Fibroblast of peridontal ligament (primary cell): Measurements from ENCODE around the gene ZCCHC14.
A peak's percentile ranks its signal among the peaks of the same experiment; 100 is the strongest.
"Not testable (repeated sequence)": the region's sequence is repeated elsewhere in the genome, so short reads cannot be mapped to it uniquely, and the experiment has no call there.

Source experiments
- DNase-seq: peaks from one replicate; pipeline ENCODE4 v3.0.0-alpha.2; 2010; ENCODE audit errors: extremely low read depth

ZCCHC14 gene

DNA sequence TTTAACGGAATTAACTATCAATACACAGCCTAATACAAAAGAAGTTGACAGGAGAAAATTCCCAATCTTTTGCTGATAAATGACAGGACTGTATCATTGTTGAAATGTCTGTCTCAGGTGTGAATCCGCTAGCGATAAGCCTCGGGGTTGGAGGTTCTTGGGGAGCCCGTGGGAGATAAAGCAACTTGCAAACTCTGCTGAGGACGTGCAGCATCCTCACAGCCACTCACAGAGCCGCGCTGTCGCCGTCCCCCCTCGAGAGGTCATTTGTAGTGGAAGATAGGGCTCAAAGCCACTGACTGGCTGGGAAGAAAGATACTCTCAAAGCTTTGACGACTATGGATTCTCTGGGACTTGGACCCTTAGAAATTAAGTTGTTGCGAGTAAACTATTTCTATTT is 83.7 kb downstream of the ZCCHC14 start:
- DNase-seq, result no peak

DNA sequence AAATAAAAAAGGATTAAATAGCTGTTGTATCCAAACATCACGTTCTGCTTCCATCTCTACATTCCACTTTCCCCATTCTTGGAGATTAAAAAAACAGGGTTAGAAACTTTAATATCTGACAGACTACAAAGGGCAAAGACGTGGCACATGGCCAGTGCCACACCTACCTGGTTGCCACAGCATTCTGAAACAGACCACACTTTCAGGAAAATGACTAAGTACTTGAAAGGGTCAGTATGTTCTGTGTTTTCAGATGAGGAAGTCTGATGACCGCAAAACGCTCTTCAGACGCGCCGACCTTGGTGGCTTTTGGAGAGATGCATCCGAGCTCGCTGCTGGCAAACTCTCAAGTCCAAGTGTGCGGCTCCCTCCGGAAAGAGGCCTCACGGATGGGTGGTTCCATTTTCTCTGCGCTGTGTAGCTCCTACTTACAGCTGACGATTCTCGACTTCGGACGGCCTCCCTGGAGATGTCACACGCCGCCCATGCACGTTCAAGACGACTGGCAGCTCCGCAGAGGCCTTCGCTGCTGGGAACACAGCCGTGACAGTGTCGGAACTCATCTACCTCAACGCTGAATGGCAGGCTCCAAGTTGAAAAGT is 85.2 kb downstream of the ZCCHC14 start:
- DNase-seq, result no peak

DNA sequence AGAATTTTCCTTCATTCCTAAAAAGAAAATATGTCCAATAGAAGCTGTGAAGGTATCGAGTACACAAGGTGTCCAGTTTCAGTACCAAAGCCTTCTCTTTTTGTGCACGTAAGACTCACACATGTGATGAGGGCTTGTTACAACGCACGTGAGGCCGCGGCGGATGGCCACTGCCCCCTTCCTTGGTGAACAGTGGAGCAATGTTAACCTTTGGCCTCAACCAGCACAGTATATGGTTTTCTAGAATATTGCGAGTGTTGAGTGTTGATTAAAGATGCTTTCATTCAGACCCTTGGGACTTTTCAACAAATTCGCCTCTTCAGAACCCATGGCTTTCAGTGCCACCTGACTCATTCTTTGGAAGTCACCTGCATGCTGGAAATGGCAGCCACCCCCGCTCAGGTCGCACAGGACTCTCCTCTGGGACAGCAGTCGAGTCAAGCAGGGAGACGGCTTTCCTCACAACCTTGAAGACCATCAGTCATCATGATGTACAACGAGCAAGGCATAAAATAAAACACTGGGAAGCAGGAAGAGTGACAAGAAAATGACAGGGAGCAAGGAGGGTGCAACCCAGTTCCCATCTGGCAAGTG is 86.2 kb downstream of the ZCCHC14 start:
- no peak for DNase-seq

DNA sequence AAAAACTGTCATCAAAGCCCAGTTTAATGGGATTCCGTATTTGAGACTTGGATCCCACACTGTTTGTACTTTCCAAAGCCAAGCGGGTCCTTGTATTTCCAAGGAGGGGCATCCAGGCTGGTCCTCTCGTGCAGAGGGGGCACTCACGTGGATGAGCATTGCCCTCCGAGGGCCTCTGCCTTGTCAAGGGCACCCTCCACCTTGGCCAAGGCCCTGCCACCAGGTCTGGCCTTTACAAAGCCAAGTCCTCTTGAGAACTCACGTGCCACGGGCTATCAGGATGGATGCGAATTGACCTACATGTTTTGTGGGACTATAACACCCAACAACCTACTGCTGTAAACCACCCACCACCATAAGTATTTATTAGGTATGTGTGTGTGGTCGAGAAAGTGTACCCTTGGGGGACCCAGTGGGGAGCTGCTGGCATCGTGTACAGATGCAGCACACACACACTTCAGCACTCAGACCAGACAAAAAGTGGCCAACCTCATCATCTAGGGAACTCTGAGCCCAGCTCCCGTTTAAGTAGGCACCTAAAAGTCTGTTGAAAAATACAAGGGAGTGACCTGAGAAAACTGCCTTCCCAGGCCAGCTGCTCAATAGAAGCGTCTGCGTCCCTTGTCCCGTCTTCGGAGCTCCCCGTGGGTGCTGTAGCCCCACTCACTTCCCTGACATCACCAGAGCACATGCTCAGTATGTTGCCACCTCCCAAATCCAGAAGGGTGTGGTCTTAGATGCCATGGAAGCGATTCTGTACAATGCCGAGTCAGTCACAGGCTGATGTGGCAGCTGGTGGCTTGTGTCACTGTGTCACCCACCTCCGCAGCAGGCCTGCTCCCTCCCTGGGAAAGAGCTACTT is 87.8 kb downstream of the ZCCHC14 start:
- DNase-seq, result no peak

DNA sequence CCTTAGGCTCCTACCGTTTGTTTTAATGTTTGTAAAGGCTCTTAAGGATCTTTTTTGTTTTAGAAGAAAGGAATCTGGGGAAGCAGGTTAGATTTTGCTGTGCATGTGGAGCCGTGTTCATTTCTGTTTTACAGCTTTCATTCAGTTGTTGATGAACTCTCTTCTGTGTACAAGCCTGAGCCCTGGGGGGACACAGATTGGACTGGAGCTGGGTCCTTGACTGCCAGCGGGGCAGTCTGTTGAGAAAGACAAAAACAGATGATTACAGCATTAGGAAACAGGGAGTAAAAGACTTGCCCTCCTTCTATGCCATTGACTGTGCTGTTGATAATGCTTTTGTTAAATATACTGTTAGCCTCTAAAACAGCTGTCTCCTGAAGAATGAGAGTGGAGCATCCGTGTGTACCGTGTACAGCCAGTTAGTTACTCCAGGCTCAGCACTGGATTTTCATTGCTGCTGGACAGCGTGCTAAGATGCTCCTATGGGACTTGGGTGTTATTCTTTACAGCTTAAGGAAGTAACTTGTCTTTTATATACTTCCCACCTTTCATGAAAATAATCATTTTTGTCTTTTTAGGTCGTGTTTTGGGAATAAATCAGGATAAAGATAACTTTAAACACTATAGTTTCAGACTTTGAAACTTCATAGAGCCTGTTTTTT is 97.5 kb downstream of the ZCCHC14 start:
- DNase-seq, result no peak

DNA sequence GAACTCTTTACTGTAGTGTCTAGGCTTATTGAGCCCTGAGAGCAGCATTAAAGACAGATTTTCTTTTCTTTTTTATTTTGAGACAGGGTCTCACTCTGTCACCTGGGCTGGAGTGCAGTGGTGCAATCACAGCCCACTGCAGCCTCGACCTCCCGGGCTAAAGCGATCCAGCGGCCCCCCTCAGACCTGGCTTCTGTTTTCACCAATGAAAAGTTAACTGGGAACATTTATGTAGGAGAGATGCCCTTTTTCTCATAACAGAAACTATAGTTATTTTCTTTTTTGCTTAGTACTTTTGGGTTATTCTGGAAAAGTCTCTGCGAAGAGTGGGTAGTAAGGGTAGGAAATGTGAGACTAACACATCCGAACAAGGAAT is 99.2 kb downstream of the ZCCHC14 start:
- no peak for DNase-seq

DNA sequence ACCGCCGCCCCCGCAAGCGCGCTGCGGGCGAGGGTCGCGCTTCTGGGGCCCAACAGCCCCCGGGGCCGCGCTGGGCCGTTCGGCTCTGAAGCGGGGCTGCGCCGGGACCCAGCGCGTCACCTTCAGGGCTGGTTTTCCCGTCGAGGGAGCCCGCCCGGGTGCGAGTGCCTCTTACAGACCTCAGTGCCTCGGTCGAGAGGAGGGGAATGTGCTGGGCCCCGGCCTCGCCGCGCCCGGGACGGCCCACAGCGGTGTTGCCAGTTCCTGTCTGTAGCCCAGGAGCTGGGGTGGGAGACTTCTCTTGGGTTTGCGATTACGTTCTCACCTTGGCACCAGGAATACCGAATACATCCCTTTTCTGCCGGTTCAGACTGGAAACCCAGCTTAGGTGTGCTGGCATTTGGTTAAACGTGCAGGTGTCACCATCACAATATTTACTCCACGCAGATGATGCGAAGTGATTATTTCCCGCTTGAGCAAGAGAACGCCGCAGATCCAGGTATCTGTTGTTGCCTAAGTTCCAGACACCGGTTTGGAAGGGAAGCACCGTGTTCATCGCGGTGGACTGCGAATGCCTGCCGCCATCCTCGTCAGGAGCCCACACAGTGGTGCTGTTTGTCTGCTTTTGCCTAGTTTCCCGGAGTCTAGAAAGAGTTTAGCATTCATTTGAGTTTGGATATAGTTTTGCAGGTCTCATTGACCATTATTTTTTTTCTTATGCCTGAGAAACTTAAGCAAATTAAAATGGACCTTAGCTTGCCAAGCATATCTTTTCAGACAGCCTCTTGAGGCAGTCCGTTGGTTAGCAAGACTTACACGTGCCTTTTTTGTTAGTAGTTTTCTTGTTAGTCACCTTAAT is 99.8 kb downstream of the ZCCHC14 start:
- DNase-seq, result peak; percentile 53

DNA sequence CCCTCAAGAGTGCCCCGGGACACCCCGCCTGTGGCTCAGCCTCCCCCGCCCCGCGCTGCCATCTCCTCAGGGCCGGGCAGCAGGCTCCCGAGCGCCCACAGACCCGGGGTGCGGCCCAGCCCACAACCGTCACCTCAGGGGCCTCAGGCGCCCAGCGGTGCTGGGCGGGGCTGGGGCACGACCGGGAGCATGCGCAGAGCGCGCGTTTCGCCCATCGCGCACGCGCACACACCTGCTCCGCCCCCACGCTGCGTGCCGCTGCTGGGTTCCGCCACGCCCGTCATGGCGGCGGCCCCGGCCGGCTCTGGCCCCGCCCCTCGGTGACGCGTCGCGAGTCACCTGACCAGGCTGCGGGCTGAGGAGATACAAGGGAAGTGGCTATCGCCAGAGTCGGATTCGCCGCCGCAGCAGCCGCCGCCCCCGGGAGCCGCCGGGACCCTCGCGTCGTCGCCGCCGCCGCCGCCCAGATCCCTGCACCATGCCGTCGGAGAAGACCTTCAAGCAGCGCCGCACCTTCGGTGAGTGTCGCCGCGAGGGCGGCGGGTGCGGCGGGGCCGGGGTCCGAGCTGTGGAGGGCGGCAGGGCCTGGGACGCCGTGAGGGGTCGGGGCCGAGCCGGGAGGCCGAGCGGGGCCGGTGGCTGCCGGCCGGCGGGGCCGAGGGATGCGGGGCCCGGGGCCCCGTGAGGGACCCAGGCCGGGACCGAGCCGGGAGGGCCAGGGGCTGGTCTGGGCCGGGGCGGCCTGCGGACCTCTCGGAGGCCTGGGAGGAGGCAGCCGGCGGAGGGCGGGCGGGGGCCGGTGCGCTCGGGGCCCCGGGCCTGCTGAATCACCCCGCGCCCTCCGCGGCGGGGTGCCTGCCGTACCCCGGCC is 100.6 kb downstream of the ZCCHC14 start, which contains the start of gene MAP1LC3B:
MAP1LC3B (plus strand) TSS at position 387 of the 871 bp plus-strand sequence; CDS start at position 479, 92 bp downstream.
- DNase-seq, result peak; percentile 93

DNA sequence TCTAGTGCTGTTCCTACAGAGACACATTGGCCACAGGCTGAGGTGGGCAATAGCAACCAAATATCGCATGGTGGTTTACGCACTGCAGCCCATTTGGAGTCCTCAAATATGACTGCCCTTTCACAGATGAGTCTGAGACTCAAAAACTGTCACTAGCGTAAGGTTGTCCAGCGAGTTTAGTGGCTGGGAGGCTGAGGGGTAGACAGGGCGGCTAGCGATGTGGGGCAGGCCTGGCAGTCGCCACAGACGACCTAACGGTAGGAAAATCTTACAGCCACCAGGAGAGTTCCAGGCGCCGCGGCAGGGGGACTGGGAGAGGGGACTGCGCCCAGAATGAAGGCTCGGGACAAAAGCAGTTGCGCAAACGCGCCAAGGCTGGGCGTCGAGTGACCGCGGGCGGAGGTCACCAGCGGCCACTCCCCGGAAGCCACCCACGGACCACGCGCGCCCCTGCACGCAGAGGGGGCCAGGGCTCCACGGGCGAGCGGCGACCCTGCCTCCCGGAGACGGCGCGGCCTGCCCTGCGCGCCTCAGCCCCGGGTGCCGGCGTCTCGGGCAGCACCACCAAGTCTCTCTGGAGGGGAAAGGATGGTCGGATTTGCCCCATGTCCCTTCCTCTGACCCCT is 101.4 kb downstream of the ZCCHC14 start:
- no peak for DNase-seq

DNA sequence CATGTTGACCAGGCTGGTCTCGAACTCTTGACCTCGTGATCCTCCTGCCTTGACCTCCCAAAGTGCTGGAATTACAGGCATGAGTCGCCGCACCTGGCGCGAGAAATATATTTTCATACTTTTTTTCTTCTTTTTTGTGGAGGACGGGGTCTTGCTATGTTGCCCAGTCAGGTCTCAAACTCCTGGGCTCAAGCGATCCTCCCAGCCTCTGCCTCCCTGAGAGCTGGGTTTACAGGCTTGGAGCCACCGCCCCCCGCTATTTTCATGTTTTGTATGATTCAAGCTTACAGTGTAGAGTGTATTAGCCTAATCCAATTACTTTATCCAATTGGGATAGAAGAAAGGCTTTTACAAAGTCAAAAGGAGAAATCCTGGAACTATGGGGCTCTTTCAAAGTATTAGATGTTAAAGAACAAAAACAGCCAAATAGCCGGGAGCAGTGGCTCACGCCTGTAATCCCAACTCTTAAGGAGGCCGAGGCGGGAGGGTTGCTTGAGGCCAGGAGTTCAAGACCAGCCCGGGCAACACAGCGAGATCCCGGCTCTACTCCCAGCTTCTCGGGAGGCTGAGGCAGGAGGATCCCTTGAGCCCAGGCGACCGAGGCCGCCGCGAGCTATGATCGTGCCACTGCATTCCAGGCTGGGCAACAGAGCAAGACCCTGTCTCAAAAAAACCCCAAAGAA is 102.0 kb downstream of the ZCCHC14 start:
- DNase-seq, result no peak

DNA sequence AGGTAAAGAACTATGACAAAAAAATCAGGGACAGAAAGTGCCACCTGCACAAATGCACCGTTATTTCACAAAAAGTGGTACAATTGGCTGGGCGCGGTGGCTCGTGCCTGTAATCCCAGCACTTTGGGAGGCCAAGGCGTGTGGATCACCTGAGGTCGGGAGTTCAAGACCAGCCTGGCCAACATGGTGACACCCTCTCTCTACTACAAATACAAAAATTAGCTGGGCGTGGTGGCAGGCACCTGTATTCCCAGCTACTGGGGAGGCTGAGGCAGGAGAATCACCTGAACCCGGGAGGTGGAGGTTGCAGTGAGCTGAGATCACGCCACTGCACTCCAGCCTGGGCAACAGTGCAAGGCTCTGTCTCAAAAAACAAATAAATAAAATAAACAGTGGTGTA is 102.9 kb downstream of the ZCCHC14 start:
- not testable (repeated sequence) for DNase-seq

DNA sequence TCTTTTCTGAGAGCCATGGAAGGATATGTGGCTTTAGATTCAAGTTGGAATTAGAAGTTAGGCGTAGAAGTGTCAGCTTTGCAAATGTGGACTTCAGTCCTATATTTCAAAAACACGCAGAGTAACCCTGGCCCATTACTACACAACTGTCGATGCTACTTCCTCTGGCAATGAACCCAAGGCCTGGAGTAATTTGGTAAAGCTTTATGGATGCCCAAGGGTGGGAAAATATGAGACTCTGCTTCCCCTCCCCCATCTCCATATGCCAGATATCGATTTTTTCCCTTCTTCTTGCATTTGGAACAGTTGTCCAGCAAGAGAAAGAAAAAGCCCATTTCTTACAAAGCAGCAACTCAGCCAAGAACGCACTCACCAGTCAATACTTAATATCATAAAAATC is 103.6 kb downstream of the ZCCHC14 start:
- no peak for DNase-seq

DNA sequence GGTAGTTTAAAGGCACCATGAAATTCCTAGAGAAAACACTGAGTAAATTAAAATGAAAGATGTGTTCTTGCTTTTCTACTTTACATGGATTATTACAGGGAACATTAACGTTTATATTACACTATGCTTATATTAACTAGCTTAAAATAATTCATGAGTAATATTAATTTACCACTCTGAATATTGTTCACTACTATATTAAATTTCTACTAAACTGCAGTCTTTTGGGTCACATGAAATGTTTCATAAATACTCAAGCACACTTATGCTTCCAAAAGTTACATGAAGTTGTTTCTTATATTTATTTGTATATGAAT is 104.0 kb downstream of the ZCCHC14 start:
- DNase-seq, result no peak

DNA sequence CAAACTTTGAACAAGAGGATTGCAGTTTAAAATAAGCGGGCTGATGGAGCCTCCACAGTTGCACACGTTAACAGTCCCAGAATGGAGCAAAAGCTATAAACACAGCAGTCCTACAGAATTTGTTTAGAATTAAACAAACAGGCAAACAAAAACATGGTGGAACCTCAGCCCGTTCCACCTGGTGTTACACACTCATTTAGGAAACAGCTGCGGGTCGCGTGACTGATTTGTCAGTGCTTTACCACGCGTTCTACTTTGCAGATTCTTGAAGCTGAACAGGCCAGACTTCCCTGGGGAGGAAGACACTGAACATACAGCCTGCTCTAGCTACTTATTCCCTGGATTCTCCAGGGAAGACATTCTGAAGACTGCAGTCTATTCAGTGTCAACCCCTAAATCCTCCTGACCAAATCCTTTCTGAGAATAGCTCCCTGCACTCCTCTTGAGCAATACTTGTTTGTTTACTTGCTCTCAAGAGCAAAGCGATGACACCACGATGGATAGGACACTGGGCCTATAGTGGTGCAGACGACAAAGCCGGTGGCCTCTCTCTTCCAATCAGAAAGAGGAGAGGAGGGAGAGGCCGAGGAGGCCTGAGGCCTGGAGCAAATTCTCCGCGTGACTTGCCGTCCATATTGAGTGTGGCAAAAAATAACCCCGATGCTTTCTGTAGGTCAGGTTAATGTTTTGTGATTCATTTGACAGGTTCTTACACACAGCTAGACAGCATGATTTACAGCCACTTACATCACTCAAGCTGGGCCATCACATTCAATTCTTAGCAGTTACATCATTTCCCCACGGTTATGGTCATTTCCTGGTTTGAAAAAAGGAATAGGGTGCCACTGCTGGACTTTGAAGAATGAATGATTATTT is 104.6 kb downstream of the ZCCHC14 start:
- peak; percentile 99 for DNase-seq

DNA sequence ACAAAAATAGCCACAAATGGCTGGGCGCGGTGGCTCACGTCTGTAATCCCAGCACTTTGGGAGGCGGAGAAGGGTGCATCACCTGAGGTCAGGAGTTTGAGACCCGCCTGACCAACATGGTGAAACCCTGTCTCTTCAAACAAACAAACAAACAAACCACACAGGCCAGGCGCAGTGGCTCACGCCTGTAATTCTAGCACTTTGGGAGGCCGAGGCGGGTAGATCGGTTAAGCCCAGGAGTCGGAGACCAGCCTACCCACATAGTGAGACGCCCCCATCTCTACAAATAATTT is 108.0 kb downstream of the ZCCHC14 start:
- DNase-seq, result not testable (repeated sequence)

DNA sequence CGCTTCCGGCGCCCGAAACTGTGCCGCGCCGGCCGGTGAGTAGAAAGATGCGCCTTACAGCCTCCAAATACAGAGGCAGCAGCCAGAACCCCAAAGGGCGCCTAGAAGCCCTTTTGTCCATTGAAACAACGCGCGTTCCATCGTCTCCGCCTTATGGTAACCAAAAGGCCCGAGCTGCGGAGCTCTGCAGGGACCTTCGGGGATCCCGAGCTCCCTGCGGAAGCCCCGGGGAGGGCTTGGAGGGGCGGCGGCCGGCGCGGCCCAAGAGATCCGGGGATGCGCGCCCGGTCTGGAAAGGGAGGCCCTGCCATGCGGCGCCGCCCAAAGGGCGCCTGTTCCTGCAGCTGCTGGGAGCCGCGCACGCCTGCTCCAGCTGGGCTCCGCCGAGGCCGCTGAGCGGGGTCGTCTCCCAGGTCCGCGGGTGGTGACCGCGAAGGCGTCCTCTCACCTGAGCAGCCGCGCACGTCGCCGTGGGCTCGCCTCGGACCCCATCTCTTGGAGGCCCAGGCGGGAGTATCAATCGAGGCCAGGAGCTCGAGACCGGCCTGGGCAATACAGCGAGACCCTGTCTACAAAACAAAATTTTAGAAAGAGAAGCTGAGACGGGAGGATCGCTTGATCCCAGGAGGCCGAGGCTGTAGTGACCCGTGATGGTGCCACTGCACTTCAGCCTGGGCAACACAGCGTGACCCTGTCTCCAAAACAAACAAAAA is 108.5 kb downstream of the ZCCHC14 start:
- no peak for DNase-seq

DNA sequence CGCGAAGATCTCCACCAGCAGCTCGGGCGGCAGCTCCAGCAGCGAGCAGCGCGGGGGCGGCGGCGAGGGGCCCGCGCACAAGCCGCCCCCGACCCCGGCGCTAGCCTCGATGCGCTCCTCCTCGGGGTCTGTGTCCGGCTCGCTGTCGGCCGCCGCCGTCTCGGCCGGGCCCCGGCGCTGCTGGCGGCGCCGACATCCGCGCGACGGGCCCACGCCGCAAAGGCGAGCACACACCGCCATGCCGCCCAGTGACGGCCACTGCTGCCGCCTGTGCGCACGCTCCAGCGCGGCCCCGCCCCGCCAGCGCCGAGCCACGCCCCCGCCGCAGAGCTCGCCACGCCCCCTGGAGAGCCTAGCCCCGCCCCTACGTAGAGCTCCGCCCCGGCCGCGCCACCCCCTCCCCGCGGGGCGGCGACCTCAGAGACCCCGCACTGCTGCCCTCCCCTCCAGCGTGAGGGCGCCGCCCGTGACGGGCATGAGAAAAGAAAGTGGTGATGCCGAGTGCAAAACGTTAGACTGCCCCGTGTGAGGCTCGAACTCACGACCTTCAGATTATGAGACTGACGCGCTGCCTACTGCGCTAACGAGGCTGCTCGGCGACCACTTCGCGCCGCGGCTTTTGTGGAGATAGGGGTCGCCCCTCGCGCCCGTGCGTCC is 109.2 kb downstream of the ZCCHC14 start, which contains the start of gene FBXO31:
FBXO31 (minus strand) TSS at position 272 of the 657 bp plus-strand sequence; CDS start at position 240, 32 bp downstream.
- peak; percentile 92 for DNase-seq
